GM18858 (cell line): ENCODE data around the gene DDX1.

ENCODE experiments used
- ATAC-seq: cut with Tn5 transposase; IDR thresholded peaks from one replicate; pipeline ENCODE4 v1.9.1; 2021; ENCODE audit not compliant: unreplicated experiment

The DDX1 gene

GRCh38 chr2:15643791-15644585 lies 52.3 kb downstream of the DDX1 start:
- ATAC-seq, result no peak

DNA sequence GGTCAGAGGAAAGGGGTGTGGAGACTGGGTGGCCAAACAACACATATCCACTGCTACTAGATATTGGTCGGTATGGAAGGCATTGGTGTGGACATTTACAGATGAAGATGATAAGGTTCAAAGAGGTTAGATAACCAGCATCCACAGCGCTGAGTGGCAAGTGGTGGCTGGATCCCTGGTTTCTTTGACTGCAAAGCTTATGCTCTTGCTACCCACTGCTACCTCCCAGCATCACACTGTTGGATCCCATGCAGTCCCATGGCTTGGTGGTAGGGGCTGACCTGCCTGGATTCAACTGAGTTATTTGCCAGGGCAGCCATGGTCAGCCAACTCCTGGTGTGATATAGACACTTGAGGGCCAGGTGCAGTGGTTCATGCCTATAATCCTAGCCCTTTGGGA lies 53.6 kb downstream of the DDX1 start:
- no peak for ATAC-seq

- no peak for ATAC-seq
Measured at GRCh38 chr2:15645720-15646385, 54.2 kb downstream of the DDX1 start.

GRCh38 chr2:15646661-15647060 lies 55.0 kb downstream of the DDX1 start:
- no peak for ATAC-seq

GRCh38 chr2:15647622-15648590 lies 56.2 kb downstream of the DDX1 start:
- ATAC-seq, result no peak

- no peak for ATAC-seq
Measured at GRCh38 chr2:15648593-15649525, 57.2 kb downstream of the DDX1 start.

DNA sequence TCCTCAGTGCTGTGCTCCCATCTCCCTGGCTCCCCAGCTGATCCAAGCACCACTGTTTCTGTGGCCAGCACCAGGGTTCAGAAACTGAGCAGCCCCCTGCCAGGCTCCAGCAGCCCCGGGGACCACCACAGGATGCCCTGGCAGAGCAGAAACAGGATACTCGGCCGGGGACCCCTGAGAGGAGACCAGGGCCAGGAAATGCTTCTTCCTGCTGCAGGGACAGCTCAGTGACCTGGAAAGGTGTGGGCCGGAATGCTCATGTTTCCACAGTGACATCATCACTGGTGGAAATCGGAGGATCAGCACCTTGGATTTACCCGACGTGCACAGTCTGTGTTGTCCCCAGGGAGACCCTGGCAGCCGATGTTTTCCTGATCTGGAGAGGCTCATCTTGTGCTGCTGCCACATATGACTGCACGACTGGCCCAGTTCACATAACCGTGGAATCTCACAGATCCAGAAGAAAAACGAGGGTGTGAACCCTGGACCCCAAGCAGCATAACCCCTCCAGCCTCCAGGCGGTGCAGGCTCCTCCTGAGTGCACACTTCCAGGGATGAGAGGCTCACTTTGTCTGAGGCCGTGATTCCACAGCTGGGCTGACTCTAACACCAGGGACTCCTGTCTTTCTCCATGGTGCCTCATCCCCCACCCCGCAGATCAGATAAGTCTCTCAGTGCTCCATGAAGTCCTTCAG lies 58.0 kb downstream of the DDX1 start:
- ATAC-seq, result no peak

- ATAC-seq, result no peak
Measured at GRCh38 chr2:15650616-15651366, 59.1 kb downstream of the DDX1 start.

GRCh38 chr2:15651367-15651727 lies 59.7 kb downstream of the DDX1 start:
- ATAC-seq, result no peak

GRCh38 chr2:15652252-15652651 lies 60.6 kb downstream of the DDX1 start:
- no peak for ATAC-seq

- ATAC-seq, result no peak
Measured at GRCh38 chr2:15652801-15653200, 61.1 kb downstream of the DDX1 start.

DNA sequence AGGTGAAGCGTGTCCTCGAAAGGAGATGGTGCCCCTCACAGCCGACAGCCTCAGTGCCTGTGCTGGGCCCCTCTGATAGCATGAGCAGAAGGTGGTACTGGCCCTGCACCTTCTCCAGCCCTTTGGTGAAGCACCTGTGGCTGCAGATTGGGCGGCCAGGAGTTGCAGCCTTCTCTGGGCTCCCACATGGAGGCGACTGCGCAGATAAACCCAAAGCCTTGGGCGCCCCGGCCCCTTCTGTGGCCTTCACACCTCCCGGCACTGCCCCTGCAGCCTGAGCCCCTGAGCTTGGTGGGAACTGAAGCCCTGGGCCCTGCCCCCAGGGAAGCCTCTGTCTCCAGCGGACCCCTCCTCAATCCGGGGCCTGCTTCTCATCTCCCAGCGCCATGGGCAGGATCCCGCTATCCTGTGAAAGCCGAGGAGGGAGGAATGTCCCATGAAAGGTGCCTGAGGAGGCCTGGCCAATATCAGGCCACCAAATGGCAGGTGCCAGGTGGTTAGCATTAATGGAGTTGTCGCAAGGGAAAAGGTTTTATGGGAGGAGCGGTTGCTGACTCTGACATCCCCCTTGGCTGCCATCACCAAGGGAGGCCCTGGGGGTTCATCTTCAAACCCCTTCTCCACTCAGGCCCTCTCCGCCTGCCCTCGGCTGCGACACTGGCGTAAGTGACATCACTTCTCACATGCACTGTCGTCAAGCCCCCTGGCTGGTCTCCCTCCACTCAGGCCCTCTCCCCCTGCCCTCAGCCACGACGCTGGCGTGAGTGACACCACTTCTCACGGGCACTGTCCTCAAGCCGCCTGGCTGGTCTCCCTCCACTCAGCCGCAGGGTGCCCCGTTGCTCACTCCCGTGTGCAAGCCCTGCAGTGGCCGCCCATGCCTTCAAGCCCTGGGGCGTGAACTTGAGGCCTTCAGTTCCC lies 62.4 kb downstream of the DDX1 start:
- ATAC-seq, result no peak

DNA sequence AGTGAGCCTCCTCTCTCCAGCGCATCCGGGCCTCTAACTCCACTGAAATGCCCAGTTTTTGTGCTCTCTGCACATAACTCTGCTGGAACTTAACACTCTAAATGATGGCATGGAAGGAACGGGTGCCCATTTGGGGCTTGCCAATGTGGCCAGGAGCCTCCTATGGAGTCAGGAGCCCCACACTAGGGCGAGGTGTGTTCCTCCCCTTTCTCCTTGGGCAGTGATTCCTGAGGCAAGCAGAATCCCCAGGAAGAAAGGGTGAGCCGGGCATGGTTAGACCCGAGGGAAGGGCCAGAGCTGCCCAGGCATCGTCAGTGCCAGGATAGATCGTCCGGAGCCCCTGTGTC lies 63.0 kb downstream of the DDX1 start:
- ATAC-seq, result no peak

DNA sequence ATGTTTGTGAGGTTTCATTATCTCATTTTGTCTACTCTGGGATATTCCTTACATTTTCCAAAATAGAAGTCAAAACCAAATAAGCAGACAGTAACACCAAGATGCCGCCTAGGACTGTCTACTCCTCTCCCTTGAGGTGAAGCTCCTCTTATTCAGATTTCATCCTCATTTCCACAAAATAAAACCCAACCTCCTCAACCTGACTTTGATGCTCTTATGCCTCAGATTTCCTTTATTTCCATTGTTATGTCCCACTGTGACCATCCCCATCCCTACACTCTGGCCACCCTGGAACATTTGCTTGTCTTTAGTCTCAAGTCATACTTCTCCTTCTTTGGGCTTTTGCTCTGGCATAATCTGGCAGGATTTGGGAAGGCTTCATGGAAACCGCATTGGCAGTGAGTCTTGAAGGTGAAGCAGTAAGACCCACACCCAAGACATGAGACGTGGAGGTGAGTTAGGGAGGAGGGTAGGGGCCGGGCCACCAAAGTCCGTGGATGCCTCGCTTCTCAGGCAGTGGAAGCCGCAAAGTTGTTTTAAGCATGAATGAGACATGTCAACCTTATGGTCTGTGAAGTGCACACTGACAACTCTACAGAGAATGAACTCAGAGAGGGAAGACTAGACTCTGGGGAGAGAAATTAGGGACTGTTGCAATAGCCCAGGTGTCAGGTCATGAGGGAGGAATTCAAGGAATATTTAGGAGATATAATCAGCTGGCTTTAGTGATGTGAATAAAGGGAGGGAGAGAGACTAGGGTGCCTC lies 63.6 kb downstream of the DDX1 start:
- no peak for ATAC-seq

GRCh38 chr2:15656090-15656489 lies 64.4 kb downstream of the DDX1 start:
- ATAC-seq, result no peak

- no peak for ATAC-seq
Measured at GRCh38 chr2:15657759-15658158, 66.1 kb downstream of the DDX1 start.

GRCh38 chr2:15658911-15659310 lies 67.2 kb downstream of the DDX1 start:
- ATAC-seq, result no peak
